RPMI8226 (cell line): ENCODE measurements around the gene JPT2.

Source experiments
- DNase-seq: peaks from one replicate; pipeline ENCODE4 v3.0.0-alpha.2; 2015

The JPT2 gene

DNA sequence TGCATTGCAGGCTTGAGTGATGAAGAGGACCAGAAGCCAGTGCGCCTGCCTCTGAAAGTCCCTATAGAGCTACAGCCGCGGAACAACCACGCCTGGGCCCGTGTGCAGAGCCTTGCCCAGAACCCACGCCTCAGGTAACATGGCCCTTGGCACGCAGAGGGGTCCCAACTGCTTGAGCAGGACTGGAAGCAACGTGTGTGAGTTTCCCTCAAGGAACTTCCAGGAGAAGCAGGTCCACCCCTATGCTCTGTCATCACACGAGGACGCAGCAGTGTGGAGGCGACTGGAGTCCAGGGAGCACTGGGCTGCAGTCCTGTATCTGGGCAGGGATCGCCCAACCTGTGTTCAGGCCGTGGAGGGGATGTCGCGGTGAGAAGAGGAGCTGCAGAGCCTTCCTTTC lies 25.1 kb upstream of the JPT2 start:
- no peak for DNase-seq

DNA sequence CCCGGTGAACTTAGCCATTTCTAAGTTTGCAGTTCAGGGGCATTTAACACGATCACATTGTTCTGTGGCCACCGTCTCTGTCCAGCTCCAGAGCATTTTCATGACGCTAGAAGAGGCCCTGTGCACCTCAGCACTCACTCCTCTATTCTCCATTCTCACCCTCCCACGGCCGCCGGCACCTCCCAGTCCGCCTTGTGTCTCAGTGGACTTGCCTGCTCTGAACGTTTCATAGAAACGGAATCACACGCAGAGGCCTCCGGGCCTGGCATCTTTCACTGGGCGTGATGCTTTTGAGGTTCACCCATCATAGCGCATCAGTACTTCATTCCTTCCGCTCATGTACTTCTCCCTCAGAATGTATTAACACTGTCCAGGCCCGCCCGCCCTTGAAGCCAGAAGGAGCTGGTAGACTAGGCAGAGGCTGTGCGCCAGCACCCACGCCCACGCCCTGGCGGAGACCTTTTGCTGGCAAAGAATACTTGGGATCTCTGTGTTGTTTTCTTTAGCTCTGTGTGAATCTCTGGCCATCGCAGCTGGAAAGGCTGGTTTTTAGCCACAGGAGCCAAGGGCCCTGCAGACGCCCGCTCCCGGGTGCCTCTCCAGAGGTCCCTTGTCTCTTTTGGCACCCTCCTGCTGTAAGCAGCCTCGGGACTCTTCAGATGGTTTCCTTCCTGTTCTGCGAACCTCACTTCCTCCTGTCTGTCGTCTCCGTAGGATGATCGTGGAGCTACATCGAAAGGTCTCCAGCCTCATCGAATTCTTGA lies 23.4 kb upstream of the JPT2 start:
- no peak for DNase-seq

GRCh38 chr16:1655269-1655807 lies 22.7 kb upstream of the JPT2 start:
- no peak for DNase-seq

- DNase-seq, result no peak
Measured at GRCh38 chr16:1655909-1656807, 21.9 kb upstream of the JPT2 start.

DNA sequence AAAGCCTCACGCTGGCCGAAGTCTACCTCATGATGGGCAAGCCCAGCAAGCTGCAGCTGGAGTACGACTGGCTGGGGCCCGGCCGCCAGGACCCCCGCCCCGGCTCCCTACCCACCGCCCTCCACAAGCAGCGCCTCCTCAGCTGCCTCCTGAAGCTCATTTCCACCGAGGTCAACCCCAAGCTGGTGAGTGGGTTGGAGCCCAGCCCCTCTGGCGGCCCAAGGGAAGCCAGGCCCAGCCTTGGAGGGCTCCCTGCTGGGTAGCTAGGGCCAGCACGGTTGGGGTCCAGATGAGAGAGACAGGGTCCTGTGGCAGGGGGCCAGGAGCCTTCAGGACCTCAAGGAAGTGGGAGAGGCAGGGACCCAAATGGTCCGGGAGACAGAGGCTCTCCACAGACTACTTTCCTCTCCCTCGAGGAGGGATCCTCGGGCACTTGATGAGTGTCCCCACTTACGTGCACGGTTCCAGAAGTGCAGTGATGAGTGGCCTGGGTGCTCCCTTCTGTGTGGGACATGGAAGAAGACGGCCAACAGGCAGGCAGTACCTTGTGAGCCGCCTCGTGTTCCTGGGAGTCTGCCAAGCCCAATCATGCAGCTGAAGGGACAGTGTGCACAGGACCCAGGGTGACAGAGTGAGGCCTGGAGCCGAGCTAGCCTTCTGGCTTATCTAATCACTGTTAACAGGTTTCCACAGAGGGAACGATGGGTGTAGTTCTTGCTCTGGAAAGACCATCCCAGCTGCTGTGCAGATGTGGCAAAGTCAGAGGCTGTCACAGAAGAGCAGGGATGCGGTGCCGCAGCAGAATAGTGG lies 21.1 kb upstream of the JPT2 start:
- DNase-seq, result no peak

DNA sequence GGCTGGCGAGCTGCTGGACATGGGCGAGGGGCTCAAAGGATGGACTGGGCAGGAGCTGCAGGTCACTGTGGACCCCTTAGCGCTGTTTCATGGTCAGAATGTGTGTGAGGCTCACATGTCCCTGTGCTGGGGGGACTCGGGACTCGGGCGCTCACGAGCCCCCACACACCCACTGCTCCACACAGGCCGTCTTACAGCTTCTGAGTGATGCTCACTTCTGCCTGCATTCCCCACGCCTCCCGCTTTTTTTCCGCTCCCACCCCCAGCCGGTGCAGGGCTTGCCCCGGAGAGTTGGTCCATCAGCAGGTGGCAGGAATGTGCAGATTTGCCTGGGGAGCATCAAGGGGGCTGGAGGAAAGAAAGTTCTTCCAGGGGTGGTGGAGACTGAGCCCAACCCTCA lies 20.2 kb upstream of the JPT2 start:
- DNase-seq, result no peak

DNA sequence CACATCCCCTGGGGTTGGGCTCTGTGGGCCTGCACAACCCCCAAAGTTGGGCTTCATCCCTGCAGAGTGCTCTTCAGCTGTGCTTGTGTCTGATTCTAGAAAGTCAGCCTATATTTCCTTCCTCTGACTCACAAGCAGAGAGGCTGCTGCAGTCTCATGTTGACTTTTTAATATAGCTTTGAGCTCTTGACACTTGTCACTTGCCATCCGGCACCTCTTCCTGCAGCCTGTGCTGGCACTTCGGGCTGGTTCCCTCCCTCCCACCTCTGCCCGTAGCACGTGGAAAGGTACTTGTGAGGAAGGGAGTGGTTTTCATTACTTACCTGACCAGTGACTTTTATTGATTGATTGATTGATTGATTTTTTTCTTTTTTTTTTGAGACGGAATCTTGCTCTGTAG lies 19.0 kb upstream of the JPT2 start:
- DNase-seq, result no peak

DNA sequence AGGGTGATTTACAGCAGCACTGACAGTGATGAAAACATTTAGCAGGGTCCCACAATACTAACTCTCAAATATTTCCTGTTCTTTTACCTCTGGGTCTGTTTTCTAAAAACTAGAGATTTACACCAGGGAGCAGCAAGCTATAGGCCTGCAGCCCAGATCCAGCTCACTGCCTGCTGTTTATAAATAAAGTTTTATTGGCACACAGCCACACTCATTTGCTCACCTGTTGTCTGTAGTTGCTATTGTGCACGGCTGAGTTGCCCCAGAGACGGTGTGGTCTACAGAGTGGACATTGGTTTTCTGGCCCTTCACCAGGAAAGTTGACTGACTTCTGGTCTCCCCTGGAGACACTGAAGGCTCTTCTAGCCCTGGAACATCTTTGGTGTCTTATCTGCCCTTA lies 16.3 kb upstream of the JPT2 start:
- DNase-seq, result no peak

- no peak for DNase-seq
Measured at GRCh38 chr16:1662543-1662942, 15.5 kb upstream of the JPT2 start.

DNA sequence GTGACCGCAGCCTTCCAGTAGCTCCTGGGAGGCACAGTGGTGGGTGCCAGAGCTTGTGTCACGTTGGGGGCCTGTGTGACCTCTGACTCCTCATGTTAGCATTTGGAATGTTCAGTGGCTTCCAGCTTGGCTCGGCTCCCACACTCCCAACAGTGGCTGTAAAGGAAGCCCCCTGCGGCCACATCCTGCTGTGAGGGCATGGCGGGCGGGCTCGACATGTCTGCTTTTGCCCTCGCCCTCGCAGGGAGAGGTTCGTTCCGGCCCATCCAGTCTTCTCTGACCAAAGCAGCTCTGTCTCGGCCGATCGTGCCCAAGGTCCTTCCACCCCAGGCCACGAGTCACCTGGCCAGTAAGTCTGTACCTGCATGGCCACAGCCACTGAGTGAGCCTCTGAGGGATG lies 12.2 kb upstream of the JPT2 start:
- no peak for DNase-seq

GRCh38 chr16:1666316-1666715 lies 11.8 kb upstream of the JPT2 start:
- no peak for DNase-seq

- no peak for DNase-seq
Measured at GRCh38 chr16:1667271-1667670, 10.8 kb upstream of the JPT2 start.

GRCh38 chr16:1667916-1668315 lies 10.2 kb upstream of the JPT2 start:
- no peak for DNase-seq

DNA sequence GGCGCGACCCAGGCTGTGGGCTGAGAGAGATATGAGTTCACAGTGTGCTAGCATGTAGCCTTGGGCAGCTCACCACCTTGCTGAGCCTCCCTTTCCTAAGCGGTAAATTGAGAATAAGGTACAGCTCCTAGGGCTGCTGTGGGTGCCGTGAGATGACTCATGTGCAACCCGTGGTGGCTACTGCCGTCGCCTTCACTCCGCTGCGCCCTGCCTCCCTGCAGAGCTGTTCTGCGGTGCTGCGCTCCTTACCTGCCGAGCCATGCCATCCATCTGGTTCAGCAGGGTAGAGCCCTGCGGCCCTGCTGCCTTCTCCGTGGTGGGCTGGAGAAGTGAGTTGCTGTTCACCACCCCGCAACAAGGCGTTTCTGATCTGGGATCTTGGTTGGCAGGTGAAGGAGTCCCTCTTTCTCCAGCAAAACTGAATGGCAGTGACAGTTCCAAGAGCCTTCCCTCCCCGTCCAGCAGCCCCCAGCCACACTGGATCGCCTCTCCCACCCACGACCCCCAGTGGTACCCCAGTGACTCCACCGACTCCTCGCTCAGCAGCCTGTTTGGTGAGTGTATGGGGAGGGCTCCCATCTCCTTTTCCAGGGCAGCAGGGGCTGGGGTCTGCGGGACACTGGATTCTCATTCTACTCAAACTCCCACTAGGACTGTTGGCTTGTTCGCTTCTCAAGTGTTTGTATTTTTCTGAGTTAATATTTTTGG lies 9.3 kb upstream of the JPT2 start:
- DNase-seq, result no peak

GRCh38 chr16:1669698-1670097 lies 8.4 kb upstream of the JPT2 start:
- DNase-seq, result no peak

DNA sequence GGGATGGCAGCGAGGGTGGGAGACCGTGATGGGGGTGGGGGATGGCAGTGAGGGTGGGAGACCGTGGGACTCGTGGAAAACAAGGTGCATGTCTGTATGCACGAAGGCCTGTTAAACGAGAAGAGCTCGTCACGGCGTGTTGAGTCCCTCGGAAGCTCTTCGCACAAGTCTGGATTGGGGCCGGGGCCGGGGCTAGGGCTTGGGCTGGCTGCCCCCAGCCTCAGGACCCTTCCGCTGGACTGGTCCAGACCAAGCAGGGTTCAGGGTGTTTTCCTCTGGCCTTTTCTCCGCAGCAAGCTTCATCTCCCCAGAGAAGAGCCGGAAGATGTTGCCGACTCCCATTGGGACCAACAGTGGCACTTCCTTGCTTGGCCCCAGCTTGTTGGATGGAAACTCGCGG lies 7.7 kb upstream of the JPT2 start:
- DNase-seq, result no peak

DNA sequence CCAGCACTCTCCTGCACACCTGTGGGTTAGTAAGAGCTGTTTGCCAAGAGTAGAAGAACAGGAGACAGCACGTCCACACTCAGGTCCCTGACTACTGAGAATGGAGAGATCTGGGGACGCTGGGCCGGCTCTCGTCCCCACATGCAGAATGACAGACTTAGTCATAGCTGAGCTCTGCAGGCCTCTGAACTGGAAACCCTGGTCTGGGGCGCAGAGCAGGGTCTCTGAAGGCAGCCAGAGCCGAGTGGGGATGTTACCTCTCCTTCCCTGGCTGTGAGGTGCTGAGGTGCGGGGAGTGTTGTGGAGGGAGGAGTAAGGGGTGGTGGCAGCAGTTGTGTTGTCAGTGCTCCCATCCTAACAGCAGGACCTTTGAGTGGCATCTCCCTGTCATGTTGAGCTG lies 7.2 kb upstream of the JPT2 start:
- DNase-seq, result no peak

DNA sequence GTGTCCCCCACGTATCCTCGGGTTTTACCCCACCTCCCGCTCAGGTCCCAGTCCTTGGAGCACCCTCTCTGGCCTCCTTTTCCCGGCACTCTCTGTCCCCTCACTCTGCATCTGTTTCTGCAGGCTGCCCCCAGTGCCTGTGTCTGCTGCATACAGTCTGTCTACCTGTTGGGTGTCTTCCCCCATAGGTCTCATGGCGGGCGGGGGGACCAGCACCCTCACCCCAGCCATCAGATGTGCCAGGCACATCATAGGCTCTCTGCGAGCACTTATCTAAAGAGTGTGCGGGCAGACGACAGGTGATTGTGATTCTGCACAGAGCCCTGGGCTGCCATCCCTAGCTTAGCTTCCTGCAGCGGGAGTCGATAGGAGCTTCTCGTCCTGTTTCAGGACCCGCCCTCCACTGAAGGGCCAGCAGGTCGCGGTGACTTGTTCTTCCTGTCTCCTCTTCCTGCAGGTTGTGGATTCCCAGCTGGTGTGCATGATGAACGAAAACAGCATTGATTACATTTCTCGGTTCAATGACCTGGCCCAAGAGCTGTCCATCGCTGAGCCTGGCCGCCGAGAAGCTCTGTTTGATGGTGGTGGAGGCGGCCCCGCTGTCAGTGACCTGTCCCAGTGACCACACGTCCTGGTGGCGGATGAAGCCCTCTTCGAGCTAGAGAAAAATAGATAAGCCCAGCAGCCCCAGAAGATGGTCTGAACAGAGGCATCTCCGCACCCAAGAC lies 4.5 kb upstream of the JPT2 start:
- DNase-seq, result no peak

DNA sequence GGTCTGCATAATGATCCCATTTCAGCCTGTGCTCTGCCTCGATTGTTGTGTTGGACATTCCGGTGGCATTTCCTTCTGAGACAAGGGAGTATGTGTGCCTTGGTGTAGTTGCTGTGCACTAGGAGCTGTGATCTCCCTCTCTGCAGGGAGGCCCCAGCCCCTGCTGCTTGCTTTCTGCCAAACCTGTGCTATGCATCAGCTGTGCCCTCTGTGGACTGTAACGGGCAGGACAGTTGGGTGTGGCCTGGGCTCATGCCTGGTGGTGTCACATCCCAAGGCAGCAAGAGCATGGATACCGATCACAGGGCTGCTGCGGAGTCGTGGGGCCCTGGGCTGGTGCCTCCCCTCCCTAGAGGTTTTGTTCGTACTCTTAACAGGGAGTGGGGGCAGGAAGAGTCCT lies 3.8 kb upstream of the JPT2 start:
- no peak for DNase-seq

DNA sequence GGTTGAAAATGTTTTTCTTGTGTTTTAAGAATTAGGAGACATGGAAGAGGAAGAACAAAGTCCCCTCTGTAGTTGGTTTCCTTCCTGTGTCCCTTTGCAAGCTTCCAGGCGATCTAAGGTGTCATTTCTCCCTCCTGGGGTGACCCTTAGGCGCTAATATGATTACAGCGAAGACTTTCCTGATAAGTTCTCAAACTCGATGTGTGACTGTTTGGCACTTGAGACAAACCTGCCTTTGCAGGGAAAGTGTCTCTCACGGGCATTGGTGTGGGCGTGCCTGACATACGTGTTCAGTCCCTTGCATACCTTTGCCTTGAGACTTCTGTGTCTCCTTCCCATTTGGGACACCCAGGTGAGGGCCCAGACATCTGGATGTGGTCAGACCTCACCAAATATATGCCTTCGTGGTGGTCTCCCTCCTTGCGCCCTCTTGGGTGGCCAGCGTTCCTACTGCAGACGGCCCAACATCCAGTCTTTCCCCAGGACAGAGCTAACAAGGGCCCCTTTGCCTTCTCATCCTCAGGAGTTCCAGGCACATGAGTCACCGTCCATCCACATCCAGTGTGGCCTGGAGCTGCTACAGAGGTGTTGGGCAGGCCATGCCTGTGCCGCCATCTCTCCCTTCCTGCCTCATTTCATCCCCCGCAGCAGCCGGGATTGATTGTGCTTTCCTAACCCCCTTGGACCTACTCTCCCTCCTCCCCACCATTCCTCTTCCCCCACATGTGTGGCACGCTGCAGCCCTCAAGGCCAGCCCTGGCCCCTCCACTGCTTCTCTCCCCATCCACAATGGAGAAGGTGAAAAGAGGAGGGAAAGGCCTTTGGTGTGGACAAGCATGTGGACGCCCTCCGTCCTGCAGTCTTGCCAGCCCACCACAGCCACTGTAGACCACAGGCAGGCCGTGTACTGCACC lies 3.1 kb upstream of the JPT2 start:
- DNase-seq, result no peak

DNA sequence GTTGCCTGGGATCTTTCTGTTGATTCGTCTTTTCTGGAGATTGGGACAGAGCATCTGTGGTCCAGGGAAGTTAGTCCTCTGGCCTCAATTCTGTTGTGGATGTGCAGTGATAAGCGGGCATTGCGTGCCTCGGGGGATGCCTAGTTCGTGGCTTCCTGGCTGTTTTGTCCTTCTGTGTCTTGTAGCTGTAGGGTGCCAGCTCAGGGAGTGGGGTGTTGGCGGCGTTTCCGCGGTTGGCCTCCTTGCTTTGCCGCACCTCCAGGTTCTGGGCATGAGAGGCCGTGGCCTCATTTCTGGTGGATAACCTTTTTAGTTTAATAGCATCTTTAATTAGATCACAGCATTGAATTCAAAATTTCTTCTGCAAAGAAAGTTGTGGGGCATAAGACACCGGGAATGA lies 1.4 kb upstream of the JPT2 start:
- DNase-seq, result no peak
